ENCODE results near the gene PNMT.

Gene PNMT

GRCh38 chr17:39669897-39670735 lies 1.9 kb downstream of the PNMT start:
- DNase-seq (ENCODE audit: low read depth in 3 of 3, low spot score in 1 of 3): no peak

GRCh38 chr17:39670746-39671145 lies 2.5 kb downstream of the PNMT start:
- no peak for DNase-seq (ENCODE audit: low read depth in 3 of 3, low spot score in 1 of 3)

GRCh38 chr17:39671651-39672521 lies 3.6 kb downstream of the PNMT start:
- DNase-seq (ENCODE audit: low read depth in 3 of 3, low spot score in 1 of 3): no peak

- DNase-seq (ENCODE audit: low read depth in 3 of 3, low spot score in 1 of 3): no peak
Observed at GRCh38 chr17:39672522-39673334, 4.5 kb downstream of the PNMT start.

- no peak for DNase-seq (ENCODE audit: low read depth in 3 of 3, low spot score in 1 of 3)
Observed at GRCh38 chr17:39673335-39674081, 5.3 kb downstream of the PNMT start.

- no peak for DNase-seq (ENCODE audit: low read depth in 3 of 3, low spot score in 1 of 3)
Observed at GRCh38 chr17:39674179-39674578, 5.9 kb downstream of the PNMT start.

GRCh38 chr17:39674702-39675389 lies 6.6 kb downstream of the PNMT start:
- no peak for DNase-seq (ENCODE audit: low read depth in 3 of 3, low spot score in 1 of 3)

- no peak for DNase-seq (ENCODE audit: low read depth in 3 of 3, low spot score in 1 of 3)
Observed at GRCh38 chr17:39675390-39676082, 7.3 kb downstream of the PNMT start.

- DNase-seq (ENCODE audit: low read depth in 3 of 3, low spot score in 1 of 3): no peak
Observed at GRCh38 chr17:39676198-39676819, 8.1 kb downstream of the PNMT start.

GRCh38 chr17:39677072-39677471 lies 8.8 kb downstream of the PNMT start:
- DNase-seq (ENCODE audit: low read depth in 3 of 3, low spot score in 1 of 3): no peak

- DNase-seq (ENCODE audit: low read depth in 3 of 3, low spot score in 1 of 3): no peak
Observed at GRCh38 chr17:39677542-39678339, 9.5 kb downstream of the PNMT start.

GRCh38 chr17:39678340-39679116 lies 10.3 kb downstream of the PNMT start:
- DNase-seq (ENCODE audit: low read depth in 3 of 3, low spot score in 1 of 3): no peak

GRCh38 chr17:39679521-39680192 lies 11.4 kb downstream of the PNMT start:
- DNase-seq (ENCODE audit: low read depth in 3 of 3, low spot score in 1 of 3): no peak

- no peak for DNase-seq (ENCODE audit: low read depth in 3 of 3, low spot score in 1 of 3)
Observed at GRCh38 chr17:39683295-39683939, 15.2 kb downstream of the PNMT start.

- DNase-seq (ENCODE audit: low read depth in 3 of 3, low spot score in 1 of 3): no peak
Observed at GRCh38 chr17:39684369-39685192, 16.3 kb downstream of the PNMT start.

Measured in stimulated activated CD4-positive, alpha-beta T cell treated with anti-CD3 and anti-CD28 coated beads, TNF-alpha, amount 100 ng/mL, for 1 hour (primary cell).